Measurements from ENCODE around the gene PAFAH2. TPM values are rescaled to one million over a fixed set of nuclear protein-coding genes. Genes with fewer than 3 reads are reported as not detected.

PAFAH2 gene
- total RNA-seq, 4 donors from 2014 or later = 6.3 to 19.2 (median 9.3) TPM

DNA sequence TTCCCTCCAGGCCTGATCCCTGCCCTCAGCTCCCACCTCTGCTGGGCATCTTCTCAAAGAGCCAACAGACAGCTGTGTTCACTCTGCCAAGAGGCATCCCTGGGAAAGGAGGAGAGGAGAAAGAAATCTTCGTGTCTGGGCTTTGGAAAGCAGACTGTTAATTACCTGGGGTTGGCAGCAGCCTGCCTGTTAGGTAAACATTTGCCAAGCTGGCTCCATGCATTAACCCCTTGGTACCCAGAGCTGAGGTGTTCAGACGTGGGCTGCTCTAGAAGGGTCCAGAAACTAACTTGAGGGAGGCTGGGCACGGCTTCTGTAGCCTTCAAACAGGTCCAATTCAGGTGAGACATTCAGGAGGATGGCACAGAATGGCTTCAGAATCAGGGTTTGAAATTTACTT, 15.0 kb upstream of the PAFAH2 start:
- Histone ChIP-seq H3K27me3 (no peaks in the 10 kb centered on the region), H3K4me3 (no peak overlapping the region), H3K4me1 (peaks cover 0 to 12% (median 0%) of the 10 kb centered on the region in 4 donors), H3K36me3 (no peaks in the 10 kb centered on the region), H3K27ac (no peak overlapping the region), H3K9me3 (no peaks in the 10 kb centered on the region)
- WGBS, 2 donors = 71 to 82% methylated on average over 2 to 3 of the region's 3 CpGs
- DNase-seq (ENCODE audit: low spot score in 2 of 2) = no peak
- TF ChIP-seq POLR2A (IDR thresholded peaks at IDR 0.05) (no peak), CTCF (IDR thresholded peaks at IDR 0.05) (no peak)

DNA sequence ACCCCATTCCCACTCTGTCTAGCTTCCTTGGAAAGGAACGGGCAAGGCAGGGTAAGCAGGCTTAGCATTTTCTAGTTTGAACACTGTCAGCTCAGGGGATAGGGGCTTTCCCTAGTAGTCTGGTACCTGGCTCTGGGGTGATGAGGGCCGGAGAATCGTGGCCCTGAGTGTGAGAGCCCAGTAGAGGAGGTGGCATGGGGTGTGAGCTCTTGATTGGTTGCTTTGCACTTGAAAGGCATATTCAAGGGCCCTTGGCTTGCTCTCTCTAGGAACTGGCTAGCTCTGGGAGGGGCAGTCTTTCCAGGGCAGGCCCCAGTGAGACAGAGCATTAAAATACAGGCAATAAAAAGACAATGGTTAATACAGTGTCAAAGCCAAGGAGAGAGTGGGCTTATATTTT, 13.0 kb upstream of the PAFAH2 start:
- no peak overlapping the region for H3K4me3 ChIP-seq
- no peaks in the 10 kb centered on the region for H3K27me3 ChIP-seq
- H3K4me1 ChIP-seq = peaks cover 0 to 14% (median 3%) of the 10 kb centered on the region in 4 donors
- no peaks in the 10 kb centered on the region for H3K9me3 ChIP-seq
- H3K27ac ChIP-seq = no peak overlapping the region
- no peak for DNase-seq (ENCODE audit: low spot score in 2 of 2)
- WGBS, 2 donors = 58 to 68% methylated on average over 3 of the region's 3 CpGs
- TF ChIP-seq EP300 (IDR thresholded peaks at IDR 0.05) = no peak
- TF ChIP-seq POLR2A (IDR thresholded peaks at IDR 0.05) = no peak
- no peak for TF ChIP-seq CTCF (IDR thresholded peaks at IDR 0.05)
- H3K36me3 ChIP-seq = no peaks in the 10 kb centered on the region

GRCh38 chr1:26009796-26010447, 12.1 kb upstream of the PAFAH2 start:
- Histone ChIP-seq H3K36me3 (no peaks in the 10 kb centered on the region), H3K4me1 (peaks cover 0 to 15% (median 11%) of the 10 kb centered on the region in 4 donors), H3K4me3 (no peak overlapping the region), H3K27ac (no peak overlapping the region), H3K9me3 (no peaks in the 10 kb centered on the region), H3K27me3 (no peaks in the 10 kb centered on the region)
- 50 to 57% methylated on average over 6 of the region's 6 CpGs for WGBS, 2 donors
- DNase-seq (ENCODE audit: low spot score in 2 of 2) = no peak
- no peak for TF ChIP-seq CTCF (IDR thresholded peaks at IDR 0.05)
- TF ChIP-seq EP300 (IDR thresholded peaks at IDR 0.05) = no peak
- no peak for TF ChIP-seq POLR2A (IDR thresholded peaks at IDR 0.05)

GRCh38 chr1:26006710-26007109, 8.8 kb upstream of the PAFAH2 start:
- Histone ChIP-seq H3K9me3 (no peaks in the 10 kb centered on the region), H3K36me3 (no peaks in the 10 kb centered on the region), H3K4me1 (peaks cover 0 to 42% (median 13%) of the 10 kb centered on the region in 4 donors), H3K4me3 (no peak overlapping the region), H3K27ac (no peak overlapping the region), H3K27me3 (no peaks in the 10 kb centered on the region)
- TF ChIP-seq EP300 (IDR thresholded peaks at IDR 0.05) (no peak), POLR2A (IDR thresholded peaks at IDR 0.05) (no peak), CTCF (IDR thresholded peaks at IDR 0.05) (no peak)
- no peak for DNase-seq (ENCODE audit: low spot score in 2 of 2)
- 93 to 95% methylated on average over 16 of the region's 16 CpGs for WGBS, 2 donors

- no peaks in the 10 kb centered on the region for H3K27me3 ChIP-seq
- H3K4me3 ChIP-seq = no peak overlapping the region
- no peaks in the 10 kb centered on the region for H3K9me3 ChIP-seq
- 61 to 68% methylated on average over 4 of the region's 4 CpGs for WGBS, 2 donors
- no peak for DNase-seq (ENCODE audit: low spot score in 2 of 2)
- H3K36me3 ChIP-seq = no peaks in the 10 kb centered on the region
- H3K4me1 ChIP-seq = peaks cover 0 to 42% (median 13%) of the 10 kb centered on the region in 4 donors
- TF ChIP-seq POLR2A (IDR thresholded peaks at IDR 0.05) (no peak), CTCF (IDR thresholded peaks at IDR 0.05) (no peak), EP300 (IDR thresholded peaks at IDR 0.05) (peak in 1 of 2 donors; percentile 18)
- H3K27ac ChIP-seq = peak overlapping the region in 2 of 4 donors; percentile 43 to 52
Observed at GRCh38 chr1:26005434-26006105, 7.7 kb upstream of the PAFAH2 start.
